GM13977 (cell line): ENCODE data around the gene OR7G1.

Source experiments
- DNase-seq: peaks from one replicate; pipeline ENCODE4 v3.0.0; 2012; ENCODE audit warnings: low spot score
- in situ Hi-C: fragments of 300-500 bp; cut with MboI; formaldehyde crosslinking; loops from one replicate; pipeline ENCODE4 v1.12.0; 2022; ENCODE audit warnings: low sequenced_read_pairs, low pct_unique_long_range_greater_than_20kb, mixed read lengths, inconsistent platforms; ENCODE audit not compliant: unreplicated experiment
- TF ChIP-seq, protein P1 (sequence below): IDR thresholded peaks from 2 replicates; pipeline ENCODE4 v1.5.1; 2012; ENCODE audit warnings: mild to moderate bottlenecking, control low read depth; ENCODE audit not compliant: insufficient read depth; ENCODE audit errors: extremely low read depth, missing control alignments

Gene OR7G1, protein sequence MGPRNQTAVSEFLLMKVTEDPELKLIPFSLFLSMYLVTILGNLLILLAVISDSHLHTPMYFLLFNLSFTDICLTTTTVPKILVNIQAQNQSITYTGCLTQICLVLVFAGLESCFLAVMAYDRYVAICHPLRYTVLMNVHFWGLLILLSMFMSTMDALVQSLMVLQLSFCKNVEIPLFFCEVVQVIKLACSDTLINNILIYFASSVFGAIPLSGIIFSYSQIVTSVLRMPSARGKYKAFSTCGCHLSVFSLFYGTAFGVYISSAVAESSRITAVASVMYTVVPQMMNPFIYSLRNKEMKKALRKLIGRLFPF

GRCh38 chr19:9115307-9115813 is at the start of gene OR7G1:
OR7G1 (minus strand) TSS chr19:9115763; CDS start chr19:9115763, 0 bp downstream.
- in situ Hi-C loops: no loop called here
- no peak for DNase-seq
- TF ChIP-seq, protein P1, sequence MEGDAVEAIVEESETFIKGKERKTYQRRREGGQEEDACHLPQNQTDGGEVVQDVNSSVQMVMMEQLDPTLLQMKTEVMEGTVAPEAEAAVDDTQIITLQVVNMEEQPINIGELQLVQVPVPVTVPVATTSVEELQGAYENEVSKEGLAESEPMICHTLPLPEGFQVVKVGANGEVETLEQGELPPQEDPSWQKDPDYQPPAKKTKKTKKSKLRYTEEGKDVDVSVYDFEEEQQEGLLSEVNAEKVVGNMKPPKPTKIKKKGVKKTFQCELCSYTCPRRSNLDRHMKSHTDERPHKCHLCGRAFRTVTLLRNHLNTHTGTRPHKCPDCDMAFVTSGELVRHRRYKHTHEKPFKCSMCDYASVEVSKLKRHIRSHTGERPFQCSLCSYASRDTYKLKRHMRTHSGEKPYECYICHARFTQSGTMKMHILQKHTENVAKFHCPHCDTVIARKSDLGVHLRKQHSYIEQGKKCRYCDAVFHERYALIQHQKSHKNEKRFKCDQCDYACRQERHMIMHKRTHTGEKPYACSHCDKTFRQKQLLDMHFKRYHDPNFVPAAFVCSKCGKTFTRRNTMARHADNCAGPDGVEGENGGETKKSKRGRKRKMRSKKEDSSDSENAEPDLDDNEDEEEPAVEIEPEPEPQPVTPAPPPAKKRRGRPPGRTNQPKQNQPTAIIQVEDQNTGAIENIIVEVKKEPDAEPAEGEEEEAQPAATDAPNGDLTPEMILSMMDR: no peak

DNA sequence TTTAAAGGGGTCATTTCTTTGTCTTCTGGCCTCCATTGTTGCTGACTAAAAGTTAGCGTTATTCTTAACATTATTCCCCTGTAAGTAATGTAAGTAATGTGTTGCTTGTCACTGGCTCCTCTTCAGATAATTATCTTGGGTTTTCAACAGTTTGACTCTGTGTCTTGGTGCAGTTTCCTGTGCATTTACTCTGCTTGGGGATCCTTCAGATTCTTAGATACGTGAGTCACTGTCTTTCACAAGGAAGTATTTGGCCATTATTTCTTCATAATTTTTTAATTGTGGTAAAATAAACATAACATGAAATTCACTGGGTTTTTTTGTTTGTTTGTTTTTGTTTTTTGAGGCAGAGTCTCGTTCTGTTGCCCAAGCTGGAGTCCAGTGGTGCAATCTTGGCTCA is 49.7 kb upstream of the OR7G1 start:
- TF ChIP-seq, protein P1: no peak
- DNase-seq: no peak
- in situ Hi-C loops: no loop called here

- TF ChIP-seq, protein P1: no peak
- in situ Hi-C loops: no loop called here
- DNase-seq: no peak
Observed at GRCh38 chr19:9161427-9161826, 45.9 kb upstream of the OR7G1 start.

DNA sequence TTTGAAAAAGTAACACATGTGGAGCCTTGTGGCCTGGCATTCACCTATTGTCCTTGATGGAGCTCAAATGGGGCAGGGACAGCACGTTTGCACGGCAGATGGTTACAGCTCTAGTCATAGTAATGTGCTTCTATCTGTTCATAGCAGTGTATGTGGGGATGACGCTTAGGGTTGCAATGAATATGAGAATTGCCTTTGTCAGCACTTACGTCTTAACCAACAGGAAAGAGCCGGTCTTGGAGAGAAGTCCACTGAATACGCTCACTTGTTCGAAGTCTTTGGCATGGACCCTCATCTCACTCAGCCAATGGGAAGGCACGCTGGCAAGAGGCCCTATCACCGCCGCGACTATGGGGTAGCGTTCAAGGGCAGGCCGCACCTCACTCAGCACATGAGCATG is 44.3 kb upstream of the OR7G1 start:
- no peak for DNase-seq
- TF ChIP-seq, protein P1: no peak
- in situ Hi-C loops: no loop called here

GRCh38 chr19:9156304-9156703 is 40.7 kb upstream of the OR7G1 start:
- in situ Hi-C loops: no loop called here
- DNase-seq: no peak
- TF ChIP-seq, protein P1: no peak

GRCh38 chr19:9155591-9155990 is 40.0 kb upstream of the OR7G1 start:
- in situ Hi-C loops: no loop called here
- TF ChIP-seq, protein P1: no peak
- no peak for DNase-seq

DNA sequence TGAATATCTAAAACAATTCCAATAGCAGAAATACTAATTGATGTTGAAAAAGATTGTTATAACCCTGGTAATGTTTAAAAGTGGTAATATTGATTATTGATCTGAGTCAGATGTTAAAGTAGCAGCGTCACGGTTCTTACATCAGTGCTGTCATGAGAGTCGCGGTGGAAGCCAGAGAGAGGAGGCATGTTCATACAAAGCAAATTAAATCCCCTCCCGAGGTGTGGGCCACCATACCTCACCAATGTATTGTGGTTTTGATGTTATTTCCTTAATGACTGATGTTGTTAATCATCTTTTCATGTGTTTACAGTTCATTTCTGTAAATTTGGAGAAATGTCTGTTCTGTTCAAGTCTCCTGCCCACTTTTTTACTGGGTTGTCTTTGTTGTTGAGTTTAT is 35.8 kb upstream of the OR7G1 start:
- TF ChIP-seq, protein P1: no peak
- in situ Hi-C loops: no loop called here
- DNase-seq: no peak
